ENCODE data around the gene CD36. TPM values are rescaled to one million over a fixed set of nuclear protein-coding genes. Genes with fewer than 3 reads are reported as not detected.

CD36 gene
- polyA plus RNA-seq, 1 experiment: 0.51 TPM

GRCh38 chr7:80646083-80646865, 7.8 kb downstream of the CD36 start:
- no peak overlapping the region for H3K27ac ChIP-seq (ENCODE audit: low read depth, low read length)
- CTCF ChIA-PET: no interaction called here
- H3K4me3 ChIP-seq (ENCODE audit: low read depth, low read length): no peak overlapping the region
- POLR2A ChIA-PET: no interaction called here
- no peaks in the 10 kb centered on the region for H3K27me3 ChIP-seq (ENCODE audit: control insufficient read depth, insufficient read depth, low read length)
- H3K9me3 ChIP-seq (ENCODE audit: control insufficient read depth, insufficient read depth, low read length): no peaks in the 10 kb centered on the region
- DNase-seq (ENCODE audit: low read depth, low spot score): no peak
- no peak for TF ChIP-seq CTCF (IDR thresholded peaks at IDR 0.05; ENCODE audit: low read depth, low read length)

- no peak for TF ChIP-seq CTCF (IDR thresholded peaks at IDR 0.05; ENCODE audit: low read depth, low read length)
- ChIA-PET POLR2A (no interaction called here), CTCF (no interaction called here)
- DNase-seq (ENCODE audit: low read depth, low spot score): no peak
- H3K9me3 ChIP-seq (ENCODE audit: control insufficient read depth, insufficient read depth, low read length): no peaks in the 10 kb centered on the region
- no peak overlapping the region for H3K4me3 ChIP-seq (ENCODE audit: low read depth, low read length)
- no peak overlapping the region for H3K27ac ChIP-seq (ENCODE audit: low read depth, low read length)
- H3K27me3 ChIP-seq (ENCODE audit: control insufficient read depth, insufficient read depth, low read length): no peaks in the 10 kb centered on the region
Observed at GRCh38 chr7:80647436-80647835, 9.0 kb downstream of the CD36 start.

GRCh38 chr7:80648031-80648600, 9.7 kb downstream of the CD36 start:
- TF ChIP-seq CTCF (IDR thresholded peaks at IDR 0.05; ENCODE audit: low read depth, low read length): no peak
- H3K27me3 ChIP-seq (ENCODE audit: control insufficient read depth, insufficient read depth, low read length): no peaks in the 10 kb centered on the region
- POLR2A ChIA-PET: no interaction called here
- H3K4me3 ChIP-seq (ENCODE audit: low read depth, low read length): no peak overlapping the region
- H3K27ac ChIP-seq (ENCODE audit: low read depth, low read length): no peak overlapping the region
- no peaks in the 10 kb centered on the region for H3K9me3 ChIP-seq (ENCODE audit: control insufficient read depth, insufficient read depth, low read length)
- CTCF ChIA-PET: no interaction called here
- DNase-seq (ENCODE audit: low read depth, low spot score): no peak

GRCh38 chr7:80649011-80649410, 10.6 kb downstream of the CD36 start:
- ChIA-PET POLR2A (no interaction called here), CTCF (no interaction called here)
- H3K27ac ChIP-seq (ENCODE audit: low read depth, low read length): no peak overlapping the region
- H3K27me3 ChIP-seq (ENCODE audit: control insufficient read depth, insufficient read depth, low read length): no peaks in the 10 kb centered on the region
- no peak for DNase-seq (ENCODE audit: low read depth, low spot score)
- H3K4me3 ChIP-seq (ENCODE audit: low read depth, low read length): no peak overlapping the region
- TF ChIP-seq CTCF (IDR thresholded peaks at IDR 0.05; ENCODE audit: low read depth, low read length): no peak
- no peaks in the 10 kb centered on the region for H3K9me3 ChIP-seq (ENCODE audit: control insufficient read depth, insufficient read depth, low read length)

- DNase-seq (ENCODE audit: low read depth, low spot score): no peak
- POLR2A ChIA-PET: no interaction called here
Observed at GRCh38 chr7:80650030-80650429, 11.6 kb downstream of the CD36 start.

More at GRCh38 chr7:80650030-80650429, 11.6 kb downstream of the CD36 start:
- CTCF ChIA-PET: interaction anchor here (1.0 to 2.4 kb wide), 2 partner anchors 9 to 221 kb away, joined by 3 to 6 read pairs; no protein-coding TSS in a partner anchor
- Histone ChIP-seq H3K27ac (ENCODE audit: low read depth, low read length) (no peak overlapping the region), H3K9me3 (ENCODE audit: control insufficient read depth, insufficient read depth, low read length) (no peaks in the 10 kb centered on the region), H3K27me3 (ENCODE audit: control insufficient read depth, insufficient read depth, low read length) (no peaks in the 10 kb centered on the region), H3K4me3 (ENCODE audit: low read depth, low read length) (no peak overlapping the region)
- TF ChIP-seq CTCF (IDR thresholded peaks at IDR 0.05; ENCODE audit: low read depth, low read length): no peak
